ENCODE results near the gene CTNNA2. TPM values are rescaled to one million over a fixed set of nuclear protein-coding genes. Genes with fewer than 3 reads are reported as not detected.

CTNNA2 gene
- total and polyA plus RNA-seq, 2 of the 8 experiments (the other 6 are each of a cell fraction or from before 2014, with no cell fraction given) = 3.9 to 9.0 TPM

GRCh38 chr2:80469428-80469827 is 956.6 kb downstream of the CTNNA2 start (continued):
- TF ChIP-seq SIN3A (conservative IDR thresholded peaks at IDR 0.05 in 1 of 2, IDR thresholded peaks at IDR 0.05 in 1 of 2; ENCODE audit: low read depth in 1 of 2, low read length in 2 of 2) = no peak

All from H1 (cell line).